Endothelial cell (in vitro differentiated cells): Measurements from ENCODE around the gene FUT9. TPM values are rescaled to one million over a fixed set of nuclear protein-coding genes. Genes with fewer than 3 reads are reported as not detected.
A peak's percentile ranks its signal among the peaks of the same experiment; 100 is the strongest.

Source experiments
- DNase-seq: peaks from one replicate; pipeline ENCODE4 v3.0.0; 2021; ENCODE audit warnings: low spot score
- H3K27ac Mint-ChIP-seq: one replicate; pipeline ENCODE4 v1.8.0; 2021; ENCODE audit warnings: mixed read lengths, inconsistent platforms; ENCODE audit not compliant: unreplicated experiment
- H3K27me3 Mint-ChIP-seq: one replicate; pipeline ENCODE4 v1.8.0; 2021; ENCODE audit warnings: mild to moderate bottlenecking, moderate library complexity, mixed read lengths, inconsistent platforms; ENCODE audit not compliant: unreplicated experiment
- H3K36me3 Mint-ChIP-seq: one replicate; pipeline ENCODE4 v1.8.0; 2021; ENCODE audit warnings: mild to moderate bottlenecking, low read depth, mixed read lengths, inconsistent platforms; ENCODE audit not compliant: unreplicated experiment
- H3K4me1 Mint-ChIP-seq: one replicate; pipeline ENCODE4 v1.8.0; 2021; ENCODE audit warnings: mild to moderate bottlenecking, mixed read lengths, inconsistent platforms; ENCODE audit not compliant: unreplicated experiment
- H3K4me3 Mint-ChIP-seq: one replicate; pipeline ENCODE4 v1.8.0; 2021; ENCODE audit warnings: mild to moderate bottlenecking, mixed read lengths, inconsistent platforms; ENCODE audit not compliant: unreplicated experiment
- H3K9me3 Mint-ChIP-seq: one replicate; pipeline ENCODE4 v1.8.0; 2021; ENCODE audit warnings: mixed read lengths, inconsistent platforms; ENCODE audit not compliant: unreplicated experiment
- CTCF ChIP-seq: fragments of 200-600 bp; sonication (generic); IDR thresholded peaks from one replicate; pipeline ENCODE4 v1.5.0; 2021; ENCODE audit warnings: antibody characterized with exemption; ENCODE audit not compliant: unreplicated experiment
- total RNA-seq: library from RNA; stranded (reverse); fragmentation: NEBNext Ultra II Directional; extraction: Animal tissue kit (Norgen Biotek cat#: 25700); gene quantifications from one replicate; pipeline ENCODE4 v1.2.1, GENCODE V29; 2021; ENCODE audit not compliant: unreplicated experiment

The FUT9 gene
- total RNA-seq, 1 donor from 2014 or later, result 5.7 TPM

- H3K9me3 Mint-ChIP-seq, result no peaks in the 10 kb centered on the region
- H3K27ac Mint-ChIP-seq, result no peak overlapping the region
- H3K4me1 Mint-ChIP-seq, result peaks cover 4% of the 10 kb centered on the region
- H3K27me3 Mint-ChIP-seq, result no peaks in the 10 kb centered on the region
- DNase-seq, result no peak
- H3K4me3 Mint-ChIP-seq, result no peak overlapping the region
- H3K36me3 Mint-ChIP-seq, result no peaks in the 10 kb centered on the region
- TF ChIP-seq CTCF, result peak; percentile 37
Measured at GRCh38 chr6:96022225-96022624, 6.5 kb downstream of the FUT9 start.

- Mint-ChIP-seq H3K4me3 (no peak overlapping the region), H3K36me3 (no peaks in the 10 kb centered on the region), H3K4me1 (no peaks in the 10 kb centered on the region), H3K9me3 (no peaks in the 10 kb centered on the region), H3K27me3 (no peaks in the 10 kb centered on the region), H3K27ac (no peak overlapping the region)
- no peak for TF ChIP-seq CTCF
- no peak for DNase-seq
Measured at GRCh38 chr6:96032661-96033060, 16.9 kb downstream of the FUT9 start.

- Mint-ChIP-seq H3K27ac (no peak overlapping the region), H3K36me3 (no peaks in the 10 kb centered on the region), H3K4me1 (no peaks in the 10 kb centered on the region), H3K4me3 (no peak overlapping the region), H3K9me3 (no peaks in the 10 kb centered on the region), H3K27me3 (no peaks in the 10 kb centered on the region)
- no peak for DNase-seq
- no peak for TF ChIP-seq CTCF
Measured at GRCh38 chr6:96051555-96051954, 35.8 kb downstream of the FUT9 start.

- H3K4me3 Mint-ChIP-seq, result no peak overlapping the region
- no peak overlapping the region for H3K27ac Mint-ChIP-seq
- H3K9me3 Mint-ChIP-seq, result no peaks in the 10 kb centered on the region
- no peak for DNase-seq
- H3K27me3 Mint-ChIP-seq, result no peaks in the 10 kb centered on the region
- H3K36me3 Mint-ChIP-seq, result peaks cover 5% of the 10 kb centered on the region
- TF ChIP-seq CTCF, result no peak
- no peaks in the 10 kb centered on the region for H3K4me1 Mint-ChIP-seq
Measured at GRCh38 chr6:96058082-96058481, 42.3 kb downstream of the FUT9 start.

GRCh38 chr6:96059586-96059985 is 43.8 kb downstream of the FUT9 start:
- Mint-ChIP-seq H3K27me3 (no peaks in the 10 kb centered on the region), H3K36me3 (peaks cover 9% of the 10 kb centered on the region), H3K4me3 (no peak overlapping the region), H3K9me3 (no peaks in the 10 kb centered on the region), H3K4me1 (no peaks in the 10 kb centered on the region), H3K27ac (no peak overlapping the region)
- TF ChIP-seq CTCF, result no peak
- DNase-seq, result no peak
